Ascending aorta (tissue), 2 donors: ENCODE results near the gene ELFN2. TPM values are rescaled to one million over a fixed set of nuclear protein-coding genes. Genes with fewer than 3 reads are reported as not detected.

Experiments used
- DNase-seq, 2 donors: peaks; one replicate each; pipeline ENCODE4 v3.0.0-alpha.2; 2019; ENCODE audit warnings: low spot score in 2 of 2
- H3K27ac ChIP-seq, 2 donors: fragments of 200-600 bp; sonication (generic); one replicate each; pipeline ENCODE4 v1.5.1; 2016 to 2017; ENCODE audit warnings: mild to moderate bottlenecking in 1 of 2
- H3K27me3 ChIP-seq: fragments of 200-600 bp; sonication (generic); one replicate; pipeline ENCODE4 v1.5.1; 2017
- H3K36me3 ChIP-seq, 2 donors: fragments of 200-600 bp; sonication (generic); one replicate each; pipeline ENCODE4 v1.5.1; 2016
- H3K4me1 ChIP-seq, 2 donors: fragments of 200-600 bp; sonication (generic); one replicate each; pipeline ENCODE4 v1.5.1; 2016 to 2017; ENCODE audit warnings: mild to moderate bottlenecking in 1 of 2
- H3K4me3 ChIP-seq, 2 donors: fragments of 200-600 bp; sonication (generic); one replicate each; pipeline ENCODE4 v1.5.1; 2016 to 2017; ENCODE audit warnings: mild to moderate bottlenecking in 1 of 2
- H3K9me3 ChIP-seq, 2 donors: fragments of 200-600 bp; sonication (generic); one replicate each; pipeline ENCODE4 v1.5.1; 2016
- CTCF ChIP-seq, 3 experiments: fragments of 200-600 bp in 2 of 3; fragments of 450-650 bp in 1 of 3; sonication (generic) in 2 of 3; IDR thresholded peaks; one replicate each; pipeline ENCODE4 v1.5.1; 2016 to 2019; ENCODE audit warnings: antibody characterized with exemption in 3 of 3, mild to moderate bottlenecking in 1 of 3, moderate library complexity in 1 of 3
- intact Hi-C: fragments of 100-400 bp; cut with DNase I; formaldehyde crosslinking; loops from one replicate; pipeline ENCODE4 v1.15.1; 2023
- total RNA-seq: library from RNA; depleted of rRNA; stranded (reverse); fragments of >200 nt; gene quantifications from one replicate; pipeline ENCODE4 v1.1.0, GENCODE V29; 2016

The ELFN2 gene
- total RNA-seq, 1 donor from 2014 or later = not detected

DNA sequence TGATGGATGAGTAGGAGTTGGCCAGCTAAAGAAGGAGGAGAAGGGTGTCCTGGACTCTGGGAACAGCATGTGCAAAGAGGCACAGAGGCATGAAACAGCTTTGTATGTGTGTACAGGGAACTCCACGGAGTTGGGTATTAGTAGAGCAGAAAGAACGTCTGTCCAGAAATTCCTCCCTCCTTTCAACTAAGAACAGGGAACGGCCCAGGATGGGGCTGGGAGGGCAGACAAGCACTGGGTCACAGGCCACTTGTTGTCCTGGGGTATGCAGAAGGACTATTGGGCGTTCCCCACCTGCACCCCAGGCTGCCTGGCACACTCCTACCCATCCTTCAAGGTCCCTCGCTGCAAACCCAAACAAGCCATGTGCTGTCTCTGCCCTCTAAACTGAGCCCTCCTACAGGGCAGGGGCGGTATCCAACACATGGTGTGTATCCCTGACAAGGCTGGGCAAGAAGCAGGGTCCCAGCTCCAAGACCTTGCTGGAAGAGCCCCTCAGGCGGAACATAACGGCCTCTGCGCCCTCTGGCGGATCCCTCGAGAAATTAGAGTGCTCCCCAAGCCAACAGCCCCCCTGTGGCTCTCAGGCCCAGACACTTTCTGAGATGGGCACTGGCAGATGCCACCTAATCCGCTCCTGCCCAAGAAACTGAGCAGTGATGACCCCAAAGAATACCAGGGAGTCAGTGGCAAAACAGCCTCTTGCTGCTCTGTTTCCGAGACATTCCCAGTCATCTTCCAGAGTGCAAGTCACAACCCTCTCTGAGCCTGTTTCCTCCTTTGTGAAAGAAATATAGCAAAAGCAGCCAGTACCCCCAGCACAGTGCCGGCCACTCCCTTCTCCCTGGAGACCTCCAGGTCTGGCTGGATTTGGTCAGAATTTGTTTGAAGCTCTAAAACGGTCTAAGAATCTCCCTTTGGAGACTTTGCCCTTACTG, 1.6 kb upstream of the ELFN2 start:
- Histone ChIP-seq H3K27me3 (peaks cover 22% of the 10 kb centered on the region), H3K36me3 (no peaks in the 10 kb centered on the region), H3K4me1 (peaks cover 0 to 5% of the 10 kb centered on the region in 2 donors), H3K4me3 (no peak overlapping the region), H3K27ac (no peak overlapping the region), H3K9me3 (no peaks in the 10 kb centered on the region)
- no peak for DNase-seq
- peak; percentile 19 to 36 (median 23) for TF ChIP-seq CTCF (IDR thresholded peaks at IDR 0.05)
- intact Hi-C loops = no loop called here

DNA sequence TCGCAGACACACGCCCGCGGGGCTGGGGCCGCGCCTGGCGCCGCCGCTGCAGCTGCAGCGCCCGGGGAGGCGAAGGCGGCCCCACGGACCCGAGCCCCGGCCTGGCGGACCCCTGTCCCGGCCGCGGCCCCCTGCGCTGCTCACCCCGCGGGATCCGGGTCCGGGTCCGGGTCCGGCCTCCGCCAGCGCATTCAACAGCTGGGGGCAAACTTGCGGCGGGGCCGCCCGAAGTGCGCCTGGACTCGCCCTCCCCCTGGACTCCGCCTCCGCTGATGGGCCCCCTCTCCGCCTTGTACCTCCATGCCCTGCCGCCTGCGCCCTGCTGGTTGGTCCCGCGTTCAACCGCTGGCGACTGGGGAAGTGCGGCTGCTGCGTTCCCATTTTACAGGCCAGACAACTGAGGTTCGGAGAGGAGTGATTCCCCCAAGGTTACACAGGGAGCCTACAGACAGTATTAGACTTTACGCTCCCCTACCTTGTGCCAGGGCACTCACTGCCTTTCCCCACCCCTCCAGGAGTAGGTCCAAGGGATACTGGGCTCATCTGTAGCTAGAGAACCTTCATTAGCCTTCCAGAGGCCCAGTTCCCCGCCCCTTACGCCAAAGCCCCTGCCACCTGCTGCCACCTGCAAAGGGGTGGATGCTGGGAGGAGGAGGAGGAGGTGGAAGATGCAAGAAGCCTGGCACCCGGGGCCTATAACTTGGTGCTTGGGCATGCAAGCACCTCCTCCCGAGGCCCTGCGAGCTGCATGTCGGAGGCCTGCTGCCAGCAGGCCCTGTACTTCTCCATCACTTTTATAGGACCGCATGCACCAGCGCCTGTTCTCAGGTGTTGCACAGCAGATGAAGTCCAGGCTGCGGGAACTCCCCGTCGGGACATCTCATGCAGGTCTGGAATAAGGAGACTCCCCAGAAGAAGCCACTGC, 694 bp upstream of the ELFN2 start:
- intact Hi-C loops = no loop called here
- no peaks in the 10 kb centered on the region for H3K36me3 ChIP-seq
- H3K4me3 ChIP-seq = peak overlapping the region; percentile 45 to 61
- H3K4me1 ChIP-seq = peaks cover 0 to 5% of the 10 kb centered on the region in 2 donors
- H3K27me3 ChIP-seq = peaks cover 22% of the 10 kb centered on the region
- H3K27ac ChIP-seq = no peak overlapping the region
- DNase-seq = no peak
- no peaks in the 10 kb centered on the region for H3K9me3 ChIP-seq
- no peak for TF ChIP-seq CTCF (IDR thresholded peaks at IDR 0.05)

- DNase-seq = no peak
- Histone ChIP-seq H3K36me3 (no peaks in the 10 kb centered on the region), H3K4me1 (peaks cover 0 to 5% of the 10 kb centered on the region in 2 donors), H3K4me3 (peak overlapping the region; percentile 45 to 61), H3K9me3 (no peaks in the 10 kb centered on the region), H3K27me3 (peaks cover 22% of the 10 kb centered on the region), H3K27ac (no peak overlapping the region)
- intact Hi-C loops = no loop called here
- TF ChIP-seq CTCF (IDR thresholded peaks at IDR 0.05) = no peak
These were observed 559 bp downstream of the ELFN2 start for GRCh38 chr22:37426706-37427134.

- intact Hi-C loops = no loop called here
- peaks cover 22% of the 10 kb centered on the region for H3K27me3 ChIP-seq
- no peak overlapping the region for H3K4me3 ChIP-seq
These were observed 1.2 kb downstream of the ELFN2 start for GRCh38 chr22:37425800-37426705.

More at GRCh38 chr22:37425800-37426705, 1.2 kb downstream of the ELFN2 start:
- TF ChIP-seq CTCF (IDR thresholded peaks at IDR 0.05) = no peak
- no peaks in the 10 kb centered on the region for H3K36me3 ChIP-seq
- DNase-seq = no peak
- H3K9me3 ChIP-seq = no peaks in the 10 kb centered on the region
- H3K27ac ChIP-seq = no peak overlapping the region
- peaks cover 0 to 5% of the 10 kb centered on the region in 2 donors for H3K4me1 ChIP-seq
